HEK293T (cell line): ENCODE results near the gene OR2H2.

Experiments used
- CTCF ChIA-PET: fragments of 350-600 bp; formaldehyde crosslinking; extraction: SDS; loops from one replicate; lab custom pipeline; 2021; ENCODE audit warnings: antibody characterized with exemption, inconsistent platforms; lab: Yijun Ruan, JAX
- POLR2A ChIA-PET: fragments of 350-600 bp; formaldehyde crosslinking; extraction: SDS; loops from one replicate; lab custom pipeline; 2020; ENCODE audit warnings: antibody characterized with exemption, inconsistent platforms; lab: Yijun Ruan, JAX
- DNase-seq: peaks from one replicate; pipeline ENCODE4 v3.0.0; 2012; ENCODE audit warnings: mixed read lengths; ENCODE audit errors: extremely low spot score
- ARNT ChIP-seq: fragments of 450-650 bp; IDR thresholded peaks from 2 replicates; pipeline ENCODE4 v1.6.1; 2017; ENCODE audit warnings: mild to moderate bottlenecking
- BHLHE40 ChIP-seq: fragments of 450-650 bp; IDR thresholded peaks from 2 replicates; pipeline ENCODE4 v1.6.1; 2016; ENCODE audit warnings: mild to moderate bottlenecking, moderate library complexity, borderline replicate concordance
- CTBP1 ChIP-seq: fragments of 450-650 bp; IDR thresholded peaks from 2 replicates; pipeline ENCODE4 v1.6.1; 2016; ENCODE audit warnings: borderline replicate concordance
- ELF4 ChIP-seq: fragments of 450-650 bp; IDR thresholded peaks from 2 replicates; pipeline ENCODE4 v1.6.1; 2017; ENCODE audit warnings: antibody characterized with exemption
- FOXA1 ChIP-seq: fragments of 450-650 bp; IDR thresholded peaks from 2 replicates; pipeline ENCODE4 v1.6.1; 2016; ENCODE audit warnings: mild to moderate bottlenecking
- FOXK2 ChIP-seq: fragments of 450-650 bp; IDR thresholded peaks from 2 replicates; pipeline ENCODE4 v1.6.1; 2016; ENCODE audit warnings: mild to moderate bottlenecking
- FOXM1 ChIP-seq: fragments of 450-650 bp; IDR thresholded peaks from 2 replicates; pipeline ENCODE4 v1.6.1; 2017; ENCODE audit warnings: mild to moderate bottlenecking, borderline replicate concordance
- HDGF ChIP-seq: fragments of 450-650 bp; IDR thresholded peaks from 2 replicates; pipeline ENCODE4 v1.6.1; 2017; ENCODE audit warnings: antibody characterized with exemption, borderline replicate concordance
- L3MBTL2 ChIP-seq: fragments of 450-650 bp; conservative IDR thresholded peaks from 2 replicates; pipeline ENCODE4 v1.6.1; 2016; ENCODE audit warnings: mild to moderate bottlenecking
- LEF1 ChIP-seq: fragments of 450-650 bp; IDR thresholded peaks from 2 replicates; pipeline ENCODE4 v1.6.1; 2017; ENCODE audit warnings: mild to moderate bottlenecking, borderline replicate concordance
- NFRKB ChIP-seq: fragments of 450-650 bp; IDR thresholded peaks from 2 replicates; pipeline ENCODE4 v1.6.1; 2016; ENCODE audit warnings: mild to moderate bottlenecking, moderate library complexity
- SP1 ChIP-seq: fragments of 450-650 bp; IDR thresholded peaks from 2 replicates; pipeline ENCODE4 v1.6.1; 2017
- SUZ12 ChIP-seq: fragments of 450-650 bp; IDR thresholded peaks from 2 replicates; pipeline ENCODE4 v1.6.1; 2016; ENCODE audit warnings: mild to moderate bottlenecking
- TARDBP ChIP-seq: fragments of 450-650 bp; IDR thresholded peaks from 2 replicates; pipeline ENCODE4 v1.6.1; 2016
- TF ChIP-seq, protein P1 (sequence below): fragments of 450-650 bp; IDR thresholded peaks from 2 replicates; pipeline ENCODE4 v1.6.1; 2016

OR2H2 gene

DNA sequence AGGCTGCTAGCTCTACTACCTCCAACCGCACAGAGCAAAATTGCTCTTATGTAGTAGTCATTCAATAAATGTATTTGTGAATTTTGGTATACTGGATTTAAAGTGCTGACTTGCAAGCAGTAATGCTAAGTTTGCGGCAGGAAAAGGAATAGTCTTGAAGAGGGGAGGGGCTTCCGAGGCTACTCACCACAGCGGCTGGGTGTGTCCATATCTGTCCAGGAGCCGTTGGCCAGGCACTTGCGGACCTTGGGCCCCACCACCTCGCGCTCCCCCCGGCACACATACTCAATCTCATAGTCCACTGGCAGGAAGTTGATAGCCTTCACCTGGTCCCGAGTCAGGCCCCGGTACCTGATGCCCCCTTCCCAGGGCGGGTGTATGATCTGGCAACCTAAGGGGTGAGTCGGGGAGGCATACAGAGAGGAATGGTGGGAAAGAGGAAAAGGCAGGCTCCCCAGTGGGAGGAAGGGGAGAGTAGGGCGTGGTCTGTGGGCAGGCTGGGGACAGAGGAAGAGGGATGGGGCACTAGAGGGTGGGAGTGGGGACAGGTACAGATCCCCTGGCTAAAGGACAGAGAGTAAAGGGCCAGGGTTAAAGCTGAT lies 46.4 kb downstream of the OR2H2 start:
- CTCF ChIA-PET = no interaction called here
- no peak for DNase-seq
- TF ChIP-seq TARDBP = no peak
- POLR2A ChIA-PET = interaction anchor here (1.4 kb wide), 1 partner anchor 22 kb away, joined by 3 read pairs; no protein-coding TSS in a partner anchor

DNA sequence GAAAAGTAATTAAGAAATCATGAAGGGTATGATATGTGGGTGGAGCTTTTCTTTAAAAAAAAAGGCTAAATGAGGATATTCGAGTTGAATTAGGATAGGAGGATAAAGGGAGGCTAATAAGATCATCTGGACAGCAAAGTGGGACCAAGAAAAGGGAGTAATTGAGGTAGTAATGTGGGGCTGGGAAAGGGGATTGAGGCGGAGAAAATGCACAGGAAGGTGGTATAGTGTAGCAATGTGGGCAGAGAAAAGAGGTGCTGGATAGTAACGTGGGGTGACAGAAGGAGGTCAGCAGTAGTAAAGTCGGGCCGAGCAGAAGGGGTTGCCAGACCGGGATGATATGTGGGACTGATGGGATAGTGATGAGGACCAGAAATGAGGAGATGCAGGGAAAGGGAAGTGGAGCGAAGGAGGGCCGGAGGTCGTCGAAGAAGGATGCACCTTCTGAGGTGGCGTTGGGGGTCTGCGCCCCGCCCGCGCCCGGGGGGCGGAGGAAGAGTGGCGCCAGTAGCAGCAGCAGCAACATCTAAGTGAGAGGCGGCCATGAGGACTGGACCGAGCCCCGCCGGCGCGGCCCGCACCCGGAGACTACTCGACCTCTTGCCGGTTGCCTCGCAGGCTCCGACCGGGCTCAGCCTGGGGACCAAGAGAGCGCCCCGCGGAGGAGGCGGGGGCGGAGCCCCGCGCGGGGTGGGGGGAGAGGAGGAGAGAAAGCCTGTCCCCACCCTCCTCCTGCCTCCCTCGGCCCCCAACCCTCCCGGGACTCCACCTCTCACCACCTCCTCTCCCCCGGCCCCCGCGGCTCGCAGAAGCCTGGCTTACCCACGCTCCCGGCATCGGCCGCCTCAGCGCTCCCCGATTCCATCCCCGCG lies 47.2 kb downstream of the OR2H2 start:
- CTCF ChIA-PET = interaction anchor here (2.0 to 2.2 kb wide), 2 partner anchors 16 to 22 kb away, joined by 9 to 11 read pairs; no protein-coding TSS in a partner anchor
- POLR2A ChIA-PET = interaction anchor here (0.6 to 2.3 kb wide), 7 partner anchors 7 to 435 kb away, joined by 3 to 17 read pairs (median 8); partner anchors contain the start of gene PPP1R11
- no peak for DNase-seq

DNA sequence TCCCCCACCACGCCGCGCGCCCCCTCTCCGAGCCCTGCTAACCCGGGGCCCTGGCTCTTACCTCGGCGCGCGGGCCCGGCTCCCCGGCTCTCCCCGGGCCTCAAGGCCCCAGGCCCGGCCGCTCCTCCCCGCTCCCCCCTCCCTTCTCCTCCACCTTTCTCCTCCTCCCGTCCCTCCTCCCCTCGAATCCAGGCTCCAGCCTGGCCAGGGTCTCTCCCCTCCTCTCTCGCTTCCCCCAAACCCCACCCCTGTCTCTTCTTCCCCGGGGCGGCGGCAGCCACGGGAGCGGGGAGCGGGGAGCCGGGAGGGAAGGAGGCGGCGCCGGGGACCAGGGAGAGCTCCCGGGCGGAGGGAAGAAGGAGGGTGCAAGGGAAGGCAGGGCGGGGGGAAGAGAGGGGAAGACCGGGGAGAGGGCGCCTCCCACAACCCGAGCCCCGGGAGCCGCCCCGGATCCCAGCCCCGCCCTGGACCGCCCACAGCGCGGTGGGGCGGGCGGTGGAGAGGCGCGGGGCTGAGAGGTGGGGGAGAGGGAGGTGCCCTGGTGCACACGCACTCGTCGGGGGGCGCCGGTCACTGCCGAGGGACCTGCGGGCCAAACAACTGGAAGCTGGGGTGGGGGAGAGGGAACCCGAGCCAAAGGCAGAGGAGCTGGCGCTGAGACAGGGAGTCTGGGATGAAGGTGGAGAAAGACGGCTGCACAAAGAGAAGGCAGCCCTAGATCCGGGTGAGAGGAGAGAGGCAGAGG lies 48.0 kb downstream of the OR2H2 start, which contains the start of gene GABBR1:
Gene GABBR1, minus strand, starts transcription at position 395 of the 745 bp plus-strand sequence. CDS start 798 bp downstream, outside the sequence.
- CTCF ChIA-PET = interaction anchor here (0.8 to 2.2 kb wide), 4 partner anchors 15 to 21 kb away, joined by 3 to 15 read pairs (median 10); no protein-coding TSS in a partner anchor
- DNase-seq = peak; percentile 80
- TF ChIP-seq FOXK2 = no peak
- no peak for TF ChIP-seq FOXA1
- TF ChIP-seq HDGF = no peak
- no peak for TF ChIP-seq CTBP1
- no peak for TF ChIP-seq ARNT
- TF ChIP-seq BHLHE40 = no peak
- TF ChIP-seq LEF1 = no peak
- no peak for TF ChIP-seq L3MBTL2
- no peak for TF ChIP-seq ELF4
- no peak for TF ChIP-seq SUZ12
- no peak for TF ChIP-seq FOXM1
- TF ChIP-seq, protein P1, sequence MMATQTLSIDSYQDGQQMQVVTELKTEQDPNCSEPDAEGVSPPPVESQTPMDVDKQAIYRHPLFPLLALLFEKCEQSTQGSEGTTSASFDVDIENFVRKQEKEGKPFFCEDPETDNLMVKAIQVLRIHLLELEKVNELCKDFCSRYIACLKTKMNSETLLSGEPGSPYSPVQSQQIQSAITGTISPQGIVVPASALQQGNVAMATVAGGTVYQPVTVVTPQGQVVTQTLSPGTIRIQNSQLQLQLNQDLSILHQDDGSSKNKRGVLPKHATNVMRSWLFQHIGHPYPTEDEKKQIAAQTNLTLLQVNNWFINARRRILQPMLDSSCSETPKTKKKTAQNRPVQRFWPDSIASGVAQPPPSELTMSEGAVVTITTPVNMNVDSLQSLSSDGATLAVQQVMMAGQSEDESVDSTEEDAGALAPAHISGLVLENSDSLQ = no peak
- no peak for TF ChIP-seq NFRKB
- no peak for TF ChIP-seq TARDBP
- TF ChIP-seq SP1 = no peak
- POLR2A ChIA-PET = interaction anchor here (0.6 to 2.3 kb wide), 8 partner anchors 8 to 434 kb away, joined by 3 to 17 read pairs (median 6); partner anchors contain the start of genes POLR1H and PPP1R11

More for the DNA sequence above, 47.2 kb downstream of the OR2H2 start:
- no peak for TF ChIP-seq TARDBP
- no peak for TF ChIP-seq NFRKB
- TF ChIP-seq L3MBTL2 = no peak
- no peak for TF ChIP-seq ARNT
- no peak for TF ChIP-seq SP1

DNA sequence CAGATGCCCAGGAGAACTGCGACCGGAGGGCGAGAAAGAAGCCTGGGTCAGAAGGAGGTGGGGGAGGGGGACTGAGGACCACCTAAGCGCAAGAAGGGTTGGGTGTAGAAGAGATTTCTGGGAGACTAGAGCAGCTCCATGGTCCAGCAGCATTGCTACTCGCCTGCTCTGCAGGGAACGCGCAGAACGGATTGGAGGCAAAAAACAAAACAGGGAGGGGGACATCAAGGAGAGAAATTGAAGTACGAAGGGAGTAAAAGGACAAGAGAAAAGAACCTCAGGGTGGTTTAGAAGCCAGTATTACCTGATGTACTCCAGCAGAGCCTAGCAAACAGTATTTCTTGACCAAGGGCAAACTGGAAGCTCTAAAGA lies 48.6 kb downstream of the OR2H2 start:
- DNase-seq = no peak
- POLR2A ChIA-PET = interaction anchor here (1.0 to 2.3 kb wide), 7 partner anchors 8 to 428 kb away, joined by 3 to 17 read pairs (median 8); partner anchors contain the start of gene POLR1H
- CTCF ChIA-PET = interaction anchor here (0.8 to 2.2 kb wide), 4 partner anchors 14 to 20 kb away, joined by 3 to 15 read pairs (median 10); no protein-coding TSS in a partner anchor
- TF ChIP-seq BHLHE40 = no peak
- no peak for TF ChIP-seq SUZ12
- no peak for TF ChIP-seq SP1
- TF ChIP-seq TARDBP = no peak
- no peak for TF ChIP-seq FOXA1
- TF ChIP-seq, protein P1 = no peak

DNA sequence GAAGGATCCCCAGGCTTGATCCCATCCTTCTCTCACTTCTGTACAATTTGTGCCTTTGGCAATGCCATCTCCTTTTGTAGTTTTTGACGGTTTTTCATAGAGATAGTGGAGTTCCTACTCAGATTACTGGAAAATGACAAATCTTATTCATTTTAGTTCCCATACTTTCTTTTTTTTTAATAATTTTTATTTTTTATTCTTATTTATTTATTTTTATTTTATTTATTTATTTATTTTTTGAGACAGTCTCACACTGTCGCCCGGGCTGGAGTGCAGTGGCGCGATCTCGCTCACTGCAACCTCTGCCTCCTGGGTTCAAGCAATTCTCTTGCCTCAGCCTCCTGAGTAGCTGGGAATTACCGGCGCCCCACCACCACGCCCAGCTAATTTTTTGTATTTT lies 52.3 kb downstream of the OR2H2 start:
- ChIA-PET POLR2A (interaction anchor here (1.0 kb wide), 1 partner anchor 13 kb away, joined by 3 read pairs; no protein-coding TSS in a partner anchor), CTCF (no interaction called here)
- DNase-seq = no peak
- TF ChIP-seq L3MBTL2 (no peak), HDGF (no peak), ELF4 (no peak), SUZ12 (no peak), CTBP1 (no peak), FOXA1 (no peak)
